OCI-LY7 (cell line): ENCODE results near the gene CAMK2N2. TPM values are rescaled to one million over a fixed set of nuclear protein-coding genes. Genes with fewer than 3 reads are reported as not detected.

Experiments
- BruUV-seq: library from RNA; stranded (reverse); fragments of 400-500 nt; replicated peaks from 2 replicates; lab custom pipeline; 2021; lab: Mats Ljungman, UMichigan
- CTCF ChIA-PET: fragments of 300-600 bp; sonication (Branson Sonifier 250); formaldehyde crosslinking; loops from one replicate; lab custom pipeline; 2022; ENCODE audit warnings: antibody characterized with exemption; ENCODE audit not compliant: unreplicated experiment; lab: Charles Lee
- POLR2A ChIA-PET: fragments of 300-600 bp; sonication (Branson Sonifier 250); formaldehyde crosslinking; loops from one replicate; lab custom pipeline; 2022; ENCODE audit warnings: antibody characterized with exemption; lab: Charles Lee
- DNase-seq: peaks from one replicate; pipeline ENCODE4 v3.0.0-alpha.2; 2015; ENCODE audit warnings: low spot score
- H2AFZ ChIP-seq: fragments of 200-600 bp; sonication (generic), shearing (Covaris generic); 2 replicates; pipeline ENCODE4 v1.6.1; 2014; ENCODE audit warnings: mild to moderate bottlenecking, antibody characterized with exemption, low read length, moderate library complexity
- H3K27ac ChIP-seq: fragments of 200-600 bp; sonication (generic); 2 replicates; pipeline ENCODE4 v1.5.1; 2014; ENCODE audit warnings: mixed run types, low read depth, mild to moderate bottlenecking, moderate library complexity, low read length, inconsistent platforms; ENCODE audit not compliant: poor library complexity, severe bottlenecking
- H3K36me3 ChIP-seq: fragments of 200-600 bp; sonication (generic); 2 replicates; pipeline ENCODE4 v1.6.1; 2014; ENCODE audit warnings: mild to moderate bottlenecking, antibody characterized with exemption, low read length, moderate library complexity, mixed read lengths; ENCODE audit not compliant: insufficient read depth
- H3K4me1 ChIP-seq: fragments of 200-600 bp; sonication (generic); 2 replicates; pipeline ENCODE4 v1.5.1; 2014; ENCODE audit warnings: mild to moderate bottlenecking, low read length; ENCODE audit not compliant: insufficient read depth, poor library complexity, severe bottlenecking
- H3K4me2 ChIP-seq: fragments of 200-600 bp; sonication (generic); 2 replicates; pipeline ENCODE4 v1.6.1; 2014; ENCODE audit warnings: mild to moderate bottlenecking, low read length
- H3K4me3 ChIP-seq: fragments of 200-600 bp; sonication (generic); 2 replicates; pipeline ENCODE4 v1.5.1; 2014; ENCODE audit warnings: mild to moderate bottlenecking, low read depth, low read length; ENCODE audit not compliant: poor library complexity, severe bottlenecking
- H3K79me2 ChIP-seq: fragments of 200-600 bp; sonication (generic); 2 replicates; pipeline ENCODE4 v1.6.1; 2016; ENCODE audit warnings: low read depth, mild to moderate bottlenecking, low read length, moderate library complexity, mixed read lengths; ENCODE audit not compliant: insufficient read depth
- H3K9me2 ChIP-seq: fragments of 200-600 bp; sonication (generic); 2 replicates; pipeline ENCODE4 v1.6.1; 2016; ENCODE audit warnings: mild to moderate bottlenecking, low read length, mixed read lengths; ENCODE audit not compliant: insufficient read depth
- H3K9me3 ChIP-seq: fragments of 200-600 bp; sonication (generic); 2 replicates; pipeline ENCODE4 v1.6.1; 2014; ENCODE audit warnings: mild to moderate bottlenecking, mixed run types, low read length, mixed read lengths
- H4K20me1 ChIP-seq: fragments of 200-600 bp; sonication (generic); 2 replicates; pipeline ENCODE4 v1.6.1; 2014; ENCODE audit warnings: mild to moderate bottlenecking, antibody characterized with exemption, low read length, moderate library complexity, mixed read lengths; ENCODE audit not compliant: insufficient read depth
- EZH2phosphoT487 ChIP-seq: fragments of 200-600 bp; sonication (generic); IDR thresholded peaks from 2 replicates; pipeline ENCODE4 v1.6.1; 2018; ENCODE audit warnings: low read depth, borderline replicate concordance, mild to moderate bottlenecking, mixed run types, antibody characterized with exemption, low read length, moderate library complexity, mixed read lengths
- intact Hi-C: fragments of 100-400 bp; cut with micrococcal nuclease; formaldehyde crosslinking; loops from one replicate; pipeline ENCODE4 v1.10.0; 2022; ENCODE audit not compliant: unreplicated experiment
- total RNA-seq, 2 experiments: library from RNA; depleted of rRNA in 1 of 2; stranded (reverse); fragments of >200 nt in 1 of 2; shearing (Covaris generic) in 1 of 2; gene quantifications; 2 replicates each; pipeline ENCODE4 v1.2.3, GENCODE V29; 2014 to 2022
- TF ChIP-seq, protein P1 (sequence below): fragments of 200-600 bp; sonication (generic); conservative IDR thresholded peaks from 2 replicates; pipeline ENCODE4 v1.5.1; 2014; ENCODE audit warnings: mild to moderate bottlenecking, antibody characterized with exemption, low read length, moderate library complexity, mixed read lengths

CAMK2N2 gene
- total RNA-seq, 2 experiments from 2014 or later = not detected

GRCh38 chr3:184230081-184230602 lies 31.2 kb downstream of the CAMK2N2 start:
- POLR2A ChIA-PET = interaction anchor here (0.5 kb wide), 1 partner anchor 22 kb away, joined by 3 read pairs; no protein-coding TSS in a partner anchor
- H3K4me2 ChIP-seq = peak overlapping the region; percentile 50; the same call in 1 of the 2 replicates
- no peak for TF ChIP-seq EZH2phosphoT487
- TF ChIP-seq, protein P1, sequence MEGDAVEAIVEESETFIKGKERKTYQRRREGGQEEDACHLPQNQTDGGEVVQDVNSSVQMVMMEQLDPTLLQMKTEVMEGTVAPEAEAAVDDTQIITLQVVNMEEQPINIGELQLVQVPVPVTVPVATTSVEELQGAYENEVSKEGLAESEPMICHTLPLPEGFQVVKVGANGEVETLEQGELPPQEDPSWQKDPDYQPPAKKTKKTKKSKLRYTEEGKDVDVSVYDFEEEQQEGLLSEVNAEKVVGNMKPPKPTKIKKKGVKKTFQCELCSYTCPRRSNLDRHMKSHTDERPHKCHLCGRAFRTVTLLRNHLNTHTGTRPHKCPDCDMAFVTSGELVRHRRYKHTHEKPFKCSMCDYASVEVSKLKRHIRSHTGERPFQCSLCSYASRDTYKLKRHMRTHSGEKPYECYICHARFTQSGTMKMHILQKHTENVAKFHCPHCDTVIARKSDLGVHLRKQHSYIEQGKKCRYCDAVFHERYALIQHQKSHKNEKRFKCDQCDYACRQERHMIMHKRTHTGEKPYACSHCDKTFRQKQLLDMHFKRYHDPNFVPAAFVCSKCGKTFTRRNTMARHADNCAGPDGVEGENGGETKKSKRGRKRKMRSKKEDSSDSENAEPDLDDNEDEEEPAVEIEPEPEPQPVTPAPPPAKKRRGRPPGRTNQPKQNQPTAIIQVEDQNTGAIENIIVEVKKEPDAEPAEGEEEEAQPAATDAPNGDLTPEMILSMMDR = no peak
- no peak overlapping the region for H3K27ac ChIP-seq
- H3K79me2 ChIP-seq = no peaks in the 10 kb centered on the region
- intact Hi-C loops = no loop called here
- no TSS peak for BruUV-seq
- CTCF ChIA-PET = no interaction called here
- H3K36me3 ChIP-seq = no peaks in the 10 kb centered on the region
- H3K4me1 ChIP-seq = peaks cover 7% of the 10 kb centered on the region
- no peaks in the 10 kb centered on the region for H3K9me3 ChIP-seq
- no peaks in the 10 kb centered on the region for H4K20me1 ChIP-seq
- H2AFZ ChIP-seq = no peak overlapping the region
- peak overlapping the region; percentile 9 for H3K4me3 ChIP-seq
- no peaks in the 10 kb centered on the region for H3K9me2 ChIP-seq
- no peak for DNase-seq

GRCh38 chr3:184229394-184230080 lies 31.8 kb downstream of the CAMK2N2 start, which contains the start of gene VWA5B2:
Gene VWA5B2 (plus strand): TSS chr3:184229585. CDS start chr3:184230529, 944 bp downstream.
- H3K9me2 ChIP-seq = no peaks in the 10 kb centered on the region
- no TSS peak for BruUV-seq
- no peak within 1 kb of the TSS for H2AFZ ChIP-seq
- intact Hi-C loops = no loop called here
- ChIA-PET CTCF (no interaction called here), POLR2A (interaction anchor here (0.5 kb wide), 1 partner anchor 22 kb away, joined by 3 read pairs; no protein-coding TSS in a partner anchor)
- no peak within 1 kb of the TSS for H3K27ac ChIP-seq
- H3K4me3 ChIP-seq = peak within 1 kb of the TSS; percentile 9
- no peaks in the 10 kb centered on the region for H3K9me3 ChIP-seq
- peaks cover 7% of the 10 kb centered on the region for H3K4me1 ChIP-seq
- H4K20me1 ChIP-seq = no peaks in the 10 kb centered on the region
- H3K4me2 ChIP-seq = peak within 1 kb of the TSS; percentile 50; the same call in 1 of the 2 replicates
- no peaks in the 10 kb centered on the region for H3K79me2 ChIP-seq
- no peaks in the 10 kb centered on the region for H3K36me3 ChIP-seq
- peak; percentile 35 for DNase-seq
- TF ChIP-seq, protein P1 = no peak
- no peak for TF ChIP-seq EZH2phosphoT487
